Esophagus squamous epithelium (tissue), 4 donors: Measurements from ENCODE around the gene POLR2H.

Experiments
- CTCF ChIP-seq, 6 experiments: fragments of 450-650 bp in 4 of 6; fragments of 200-600 bp in 2 of 6; sonication (generic) in 2 of 6; IDR thresholded peaks; one replicate each; pipeline ENCODE4 v1.5.1; 2016 to 2019; ENCODE audit warnings: antibody characterized with exemption in 6 of 6, mild to moderate bottlenecking in 4 of 6, moderate library complexity in 4 of 6
- POLR2A ChIP-seq, 4 donors: fragments of 450-650 bp; IDR thresholded peaks; one replicate each; pipeline ENCODE4 v1.6.1; 2017; ENCODE audit warnings: antibody characterized with exemption in 4 of 4, mild to moderate bottlenecking in 4 of 4, moderate library complexity in 3 of 4

GRCh38 chr3:184321666-184322065 is 39.8 kb upstream of the POLR2H start:
- TF ChIP-seq CTCF (IDR thresholded peaks at IDR 0.05) (no peak), POLR2A (IDR thresholded peaks at IDR 0.05) (no peak)
